ENCODE results near the gene CAPN5.

- TF ChIP-seq EZH2 (IDR thresholded peaks at IDR 0.05; ENCODE audit: insufficient read depth, poor library complexity, severe bottlenecking) = no peak
- no peak for TF ChIP-seq EZH2phosphoT487 (IDR thresholded peaks at IDR 0.05; ENCODE audit: insufficient read depth, low read depth)
Measured at GRCh38 chr11:77067861-77068443, 1.2 kb downstream of the CAPN5 start.
